Inferior parietal cortex (tissue), 1 donor: ENCODE measurements around the gene WARS2.

Experiments
- DNase-seq: peaks from one replicate; pipeline ENCODE4 v3.0.0-alpha.2; 2016; ENCODE audit errors: extremely low spot score

Gene WARS2

DNA sequence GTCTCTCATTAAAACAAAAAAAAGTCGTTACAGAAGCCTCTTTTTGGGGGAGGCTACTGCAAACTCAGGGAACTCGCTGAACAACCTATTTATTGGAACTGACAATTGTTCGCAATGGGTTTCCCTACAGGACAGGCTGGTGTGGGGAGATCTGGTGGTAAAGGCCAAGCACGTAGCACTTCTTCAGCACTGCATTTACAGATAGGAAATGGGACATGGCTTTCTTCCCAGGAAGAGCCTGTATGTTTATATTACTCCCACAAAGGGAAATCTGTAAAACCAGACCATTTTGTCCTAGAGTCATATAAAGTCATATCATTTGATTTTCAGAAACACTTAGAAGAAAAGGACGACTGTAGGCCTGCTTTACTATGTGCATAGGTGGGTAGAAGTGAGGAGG is 113.5 kb downstream of the WARS2 start:
- DNase-seq, result no peak

DNA sequence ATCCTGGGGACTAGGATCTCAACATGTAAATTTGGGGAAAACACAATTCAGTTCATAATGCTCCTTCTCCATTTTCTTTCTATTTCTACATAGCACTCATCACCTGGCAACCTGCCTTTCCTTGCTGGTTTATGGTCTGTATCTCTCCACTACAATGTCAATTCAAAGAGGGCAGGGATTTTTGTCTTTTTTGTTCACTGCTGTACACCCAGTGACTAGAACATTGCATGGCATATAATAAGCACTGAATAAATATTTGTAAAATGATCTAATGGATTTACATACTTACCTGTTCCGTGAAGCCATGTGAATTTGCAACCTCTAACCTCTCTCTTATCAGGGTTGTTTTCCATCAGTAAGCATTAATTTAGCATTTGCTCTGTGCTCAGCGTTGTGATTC is 124.9 kb downstream of the WARS2 start:
- DNase-seq, result no peak

DNA sequence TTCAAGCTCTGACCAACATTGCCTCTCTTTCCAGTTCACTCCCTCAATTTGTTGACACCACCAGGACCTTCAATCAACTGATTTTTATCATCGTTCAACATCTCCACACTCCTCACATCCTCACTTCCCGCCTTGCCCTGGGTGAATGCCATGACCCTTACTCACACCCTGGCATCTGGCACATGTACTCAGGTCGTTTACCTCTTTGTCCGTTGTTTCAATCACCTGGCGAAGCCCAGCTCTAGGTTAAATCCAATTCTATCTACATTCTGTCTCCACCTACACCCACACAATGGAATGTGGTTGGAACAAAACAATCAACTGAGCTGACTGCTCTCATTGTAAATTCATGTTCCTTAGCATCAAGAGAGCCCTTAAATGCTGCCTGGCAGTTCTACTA is 128.1 kb downstream of the WARS2 start:
- DNase-seq, result no peak

DNA sequence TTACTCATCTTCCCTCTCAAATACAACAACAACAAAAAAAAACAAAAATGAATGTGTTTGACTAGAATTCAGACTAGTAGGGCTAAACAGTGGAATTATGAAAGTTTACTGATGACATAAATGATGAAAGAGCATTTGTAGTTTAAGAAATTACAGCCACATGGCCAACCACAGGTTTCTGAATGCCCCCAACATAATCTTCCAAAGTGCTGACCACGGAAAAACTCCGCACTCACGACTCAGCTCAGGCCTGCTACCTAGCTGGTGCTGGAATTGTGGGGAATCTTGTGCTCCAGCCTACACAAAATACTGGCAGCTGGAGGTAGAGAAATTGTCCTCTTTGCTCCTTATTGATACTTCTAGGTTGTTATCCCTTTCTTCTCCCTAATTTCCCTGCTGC is 128.7 kb downstream of the WARS2 start:
- DNase-seq, result no peak

DNA sequence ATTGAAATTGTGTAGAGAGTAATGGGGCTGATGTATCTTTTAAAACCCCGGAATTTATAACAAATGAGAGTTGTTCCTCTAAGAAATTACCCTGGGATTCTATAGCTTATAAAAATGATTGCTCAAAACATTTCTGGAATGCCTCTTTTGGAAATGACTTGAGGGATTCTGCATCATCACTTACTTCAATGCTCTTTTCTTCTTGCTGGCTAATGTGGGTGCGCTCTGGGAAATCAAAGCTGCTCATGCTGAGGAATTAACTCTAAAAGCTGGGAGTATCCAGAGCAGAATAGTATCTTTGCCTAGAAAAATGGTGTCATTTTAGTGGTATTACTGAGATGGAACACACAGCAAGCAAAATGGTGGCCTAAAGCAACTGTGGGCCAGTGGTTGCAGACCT is 129.3 kb downstream of the WARS2 start:
- DNase-seq, result no peak

DNA sequence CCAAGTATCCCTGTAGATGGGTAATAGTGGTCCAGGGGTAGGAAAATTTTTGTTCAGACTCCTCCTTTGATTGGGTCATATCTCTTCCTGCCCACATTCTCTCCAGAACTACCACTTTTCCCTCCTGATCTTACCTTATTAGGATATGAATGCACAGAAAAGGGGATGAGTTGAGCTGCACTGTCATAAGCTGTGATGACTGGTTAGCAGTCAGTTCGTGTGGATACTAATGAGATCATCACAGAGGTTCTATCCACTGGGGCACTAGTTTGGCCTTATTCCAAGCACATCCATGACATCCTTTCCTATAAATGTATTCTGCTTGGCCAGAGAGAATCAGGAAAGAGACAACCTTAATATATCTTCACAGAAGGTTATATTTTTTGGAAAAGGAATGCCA is 130.3 kb downstream of the WARS2 start:
- no peak for DNase-seq

DNA sequence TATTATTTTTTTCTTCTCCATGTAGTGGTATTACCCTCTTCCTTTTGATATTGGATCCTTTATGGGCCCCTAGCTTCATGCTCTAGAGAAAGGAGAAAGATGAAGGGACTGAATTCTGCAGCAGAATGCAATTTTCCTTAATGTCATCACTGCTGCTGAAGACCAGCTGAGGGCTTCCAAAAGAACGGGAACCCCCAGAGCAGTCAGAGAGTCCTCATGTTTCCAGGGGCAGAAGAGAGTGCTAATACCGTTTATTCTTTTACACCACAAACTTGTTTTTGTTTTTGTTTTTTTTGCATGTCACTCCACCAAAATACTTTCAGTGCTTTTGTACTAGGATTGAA is 131.2 kb downstream of the WARS2 start:
- no peak for DNase-seq

DNA sequence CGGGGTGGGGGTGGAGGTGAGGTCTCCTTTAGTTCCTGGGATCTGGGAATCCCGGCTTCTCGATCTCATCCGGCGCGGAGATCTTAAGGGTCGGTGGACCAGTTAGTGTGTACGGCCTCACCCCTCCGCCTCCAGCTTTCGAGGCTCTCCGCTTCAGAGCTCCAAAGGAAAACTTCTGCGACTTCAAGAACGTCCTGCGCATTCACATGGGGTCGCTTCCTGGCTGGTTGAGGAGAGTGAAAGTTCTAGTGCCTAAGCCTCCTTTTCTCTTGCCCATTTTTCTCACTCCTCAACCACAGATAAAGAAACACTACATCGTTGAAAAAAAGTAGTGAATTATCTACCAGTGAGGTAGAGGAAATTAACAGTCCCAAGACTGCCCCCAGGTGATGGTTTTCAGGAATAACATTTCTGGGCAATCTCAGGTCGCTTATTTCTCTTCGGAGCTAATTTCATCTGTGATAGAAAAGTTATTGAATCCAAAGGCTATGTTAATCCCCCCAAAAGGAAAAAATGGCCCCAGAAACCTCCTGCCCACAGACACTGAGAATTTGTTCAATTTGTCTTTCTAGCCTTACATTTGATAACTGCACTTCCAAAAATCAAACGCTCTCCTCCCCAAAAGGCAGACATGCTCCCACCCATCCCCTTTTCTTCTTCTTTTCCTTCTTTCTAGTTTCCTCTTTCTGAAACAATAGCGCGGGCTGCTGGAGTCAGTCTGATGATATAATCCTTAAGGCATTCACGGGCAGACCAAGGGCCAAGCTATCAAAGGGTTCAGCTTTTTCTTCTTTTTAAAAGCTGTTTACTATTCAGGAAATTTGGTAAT is 131.8 kb downstream of the WARS2 start:
- peak; percentile 47 for DNase-seq

DNA sequence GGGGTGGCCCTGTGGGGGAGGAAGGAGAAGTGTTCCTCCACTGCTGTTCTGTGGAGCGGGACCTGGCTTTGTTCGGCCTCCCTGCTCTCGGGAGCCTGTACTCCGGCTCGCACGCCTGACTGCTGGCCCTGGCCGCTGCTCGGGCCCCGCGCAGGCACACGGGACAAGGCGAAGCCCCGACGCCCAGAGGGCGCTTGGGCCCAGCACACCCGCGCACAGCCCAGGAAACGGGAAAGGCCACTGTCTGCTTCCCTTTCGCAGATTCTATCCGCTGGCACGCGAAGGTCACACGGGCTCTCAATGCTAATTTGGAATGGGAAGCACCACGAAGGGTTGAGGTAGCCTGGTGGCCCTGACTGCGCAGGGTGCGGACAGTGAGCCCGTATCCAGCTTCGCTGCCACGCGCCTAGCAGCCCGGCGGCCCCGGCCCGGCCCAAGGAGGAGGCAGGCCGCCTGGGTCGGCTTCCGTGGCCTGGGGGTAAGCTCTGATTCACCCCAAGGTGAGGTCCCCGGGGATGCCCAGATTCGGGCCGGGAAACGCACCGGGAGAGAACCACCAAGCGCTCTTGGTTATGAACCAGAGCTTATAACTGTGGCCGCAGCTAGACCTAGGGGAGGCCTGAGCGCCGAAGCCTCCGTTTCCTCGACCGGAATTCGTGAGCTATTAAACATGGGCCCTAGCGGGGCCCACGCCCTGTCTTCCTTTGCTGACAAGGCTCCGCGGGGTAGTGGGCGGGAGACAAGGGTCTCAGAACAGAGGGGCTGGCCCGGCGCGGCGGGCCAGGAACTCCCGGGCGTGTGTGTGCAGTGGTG is 132.6 kb downstream of the WARS2 start:
- DNase-seq, result no peak

DNA sequence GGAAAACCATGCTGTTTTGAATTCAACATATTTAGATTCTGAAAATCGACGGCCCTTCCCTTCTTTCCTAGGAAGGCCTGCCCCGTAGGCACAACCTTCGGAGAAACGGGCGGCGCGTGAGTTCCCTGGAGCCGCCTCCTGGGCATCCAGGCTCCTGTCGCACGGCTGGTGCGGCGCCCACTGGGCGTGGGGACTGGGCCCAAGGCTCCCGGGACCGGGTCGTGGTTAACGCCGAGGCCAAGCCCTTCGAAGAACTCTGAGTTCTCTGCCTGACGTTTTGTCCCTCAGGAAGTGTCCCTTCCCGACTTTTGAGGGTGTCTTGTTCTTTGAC is 133.1 kb downstream of the WARS2 start:
- DNase-seq, result no peak

DNA sequence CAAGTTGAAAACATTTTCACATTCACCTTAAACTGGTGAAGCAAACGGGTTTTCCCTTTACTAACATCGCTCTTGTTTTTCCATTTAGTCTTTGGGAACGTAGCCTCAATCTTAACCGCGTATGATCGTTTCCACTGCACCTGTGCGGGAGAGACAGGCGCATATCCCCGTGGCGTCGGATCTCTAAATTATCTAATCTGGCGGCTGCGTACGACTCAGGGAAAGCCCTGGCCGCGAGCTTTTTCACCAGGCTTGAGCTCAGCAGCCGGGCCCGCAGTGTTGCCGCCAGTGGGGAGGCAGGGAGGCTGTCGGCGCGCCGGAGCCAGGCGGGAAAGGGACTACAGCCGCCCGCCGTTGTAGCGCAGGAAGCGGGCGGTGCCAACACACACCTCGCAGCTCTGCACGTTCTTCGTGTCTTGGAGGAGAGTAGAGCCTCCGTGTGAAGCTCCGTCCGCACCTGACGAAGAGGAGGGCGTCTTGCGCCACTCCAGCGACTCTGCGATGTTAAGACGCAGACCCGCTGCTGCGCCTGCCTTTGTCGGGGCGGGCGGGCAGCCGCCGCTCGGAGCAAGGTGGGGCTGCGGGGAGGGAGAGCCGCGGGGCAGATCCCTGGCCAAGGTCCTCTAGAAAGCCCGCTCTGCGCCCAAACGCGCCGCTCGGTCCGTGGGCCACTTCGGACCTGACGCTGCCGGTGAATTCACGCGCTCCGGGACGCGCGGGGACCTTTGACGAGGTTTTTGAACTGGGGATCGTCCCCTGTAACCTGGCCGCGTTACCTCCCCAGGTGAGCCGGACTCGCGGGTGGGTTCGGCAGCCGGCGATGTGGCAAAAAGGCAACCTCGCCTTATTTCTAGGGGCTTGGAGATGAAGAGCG is 133.8 kb downstream of the WARS2 start:
- no peak for DNase-seq

DNA sequence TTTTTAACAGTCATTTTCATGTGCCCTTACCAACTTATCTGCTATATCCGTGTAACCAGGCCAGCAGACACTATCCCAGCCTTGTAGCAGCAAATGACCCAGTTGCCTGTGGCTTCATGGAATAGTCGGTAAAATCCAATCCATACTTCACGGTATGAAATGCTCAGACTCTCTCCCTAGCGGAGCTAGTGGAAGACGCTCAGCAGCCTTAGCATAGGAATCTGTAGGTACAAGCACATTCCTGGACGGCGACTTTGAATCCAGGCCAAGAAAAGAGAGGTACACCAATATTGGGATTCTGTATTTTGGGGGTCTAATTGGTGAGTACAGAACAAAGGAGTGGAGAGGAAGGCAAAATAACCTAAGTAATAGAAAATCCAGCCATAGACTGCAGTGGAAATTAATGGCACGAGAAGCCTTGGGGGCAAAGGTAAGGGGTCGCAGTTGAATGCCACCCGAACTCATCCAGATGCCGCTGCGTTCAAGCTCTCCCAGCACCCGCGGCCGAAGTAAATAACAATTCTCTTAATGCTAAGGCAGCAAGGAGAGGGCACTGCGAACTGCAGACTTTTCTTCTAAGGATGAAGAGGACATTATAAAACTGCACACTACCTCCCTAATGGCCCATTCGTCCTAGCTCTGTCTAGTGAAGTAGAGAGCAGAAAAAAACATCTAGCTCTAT is 134.6 kb downstream of the WARS2 start:
- DNase-seq, result no peak

DNA sequence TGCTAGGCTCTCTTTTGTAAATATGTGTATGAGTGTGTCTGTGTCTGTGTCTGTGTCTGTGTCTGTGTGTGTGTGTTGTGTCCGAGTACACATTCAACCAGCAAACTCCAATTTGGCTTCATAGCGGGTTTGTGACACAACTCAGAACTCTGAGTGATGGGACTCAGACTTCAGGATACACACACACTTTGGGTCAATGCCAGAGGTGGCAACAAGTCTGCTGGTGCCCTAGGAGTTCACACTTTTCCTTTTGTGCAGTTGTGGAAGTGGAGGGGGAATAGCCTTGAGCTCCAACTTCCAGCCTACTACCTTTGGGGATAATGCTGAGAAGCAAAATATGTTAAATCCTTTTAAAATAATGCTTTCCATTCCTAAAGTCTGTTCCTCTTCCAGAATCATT is 135.7 kb downstream of the WARS2 start:
- DNase-seq, result no peak

DNA sequence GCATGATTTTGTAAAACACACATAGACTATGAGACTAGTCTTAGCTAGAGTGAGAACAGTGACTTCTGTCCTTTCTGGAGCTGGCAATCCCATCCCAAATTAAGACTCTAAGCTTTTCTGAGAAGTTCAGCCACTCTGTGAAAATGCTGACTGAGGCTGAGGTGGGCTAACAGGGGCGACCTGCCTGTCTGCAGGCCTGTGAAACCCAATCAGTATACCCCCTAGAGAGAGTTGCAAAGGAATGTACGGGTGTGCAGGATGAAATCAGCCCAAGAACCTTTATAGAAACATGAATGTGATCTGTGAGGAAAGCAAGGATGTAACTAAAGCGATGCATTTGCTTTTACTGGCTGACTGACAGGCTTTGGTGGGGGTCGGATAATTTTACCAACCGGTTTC is 136.3 kb downstream of the WARS2 start:
- no peak for DNase-seq

DNA sequence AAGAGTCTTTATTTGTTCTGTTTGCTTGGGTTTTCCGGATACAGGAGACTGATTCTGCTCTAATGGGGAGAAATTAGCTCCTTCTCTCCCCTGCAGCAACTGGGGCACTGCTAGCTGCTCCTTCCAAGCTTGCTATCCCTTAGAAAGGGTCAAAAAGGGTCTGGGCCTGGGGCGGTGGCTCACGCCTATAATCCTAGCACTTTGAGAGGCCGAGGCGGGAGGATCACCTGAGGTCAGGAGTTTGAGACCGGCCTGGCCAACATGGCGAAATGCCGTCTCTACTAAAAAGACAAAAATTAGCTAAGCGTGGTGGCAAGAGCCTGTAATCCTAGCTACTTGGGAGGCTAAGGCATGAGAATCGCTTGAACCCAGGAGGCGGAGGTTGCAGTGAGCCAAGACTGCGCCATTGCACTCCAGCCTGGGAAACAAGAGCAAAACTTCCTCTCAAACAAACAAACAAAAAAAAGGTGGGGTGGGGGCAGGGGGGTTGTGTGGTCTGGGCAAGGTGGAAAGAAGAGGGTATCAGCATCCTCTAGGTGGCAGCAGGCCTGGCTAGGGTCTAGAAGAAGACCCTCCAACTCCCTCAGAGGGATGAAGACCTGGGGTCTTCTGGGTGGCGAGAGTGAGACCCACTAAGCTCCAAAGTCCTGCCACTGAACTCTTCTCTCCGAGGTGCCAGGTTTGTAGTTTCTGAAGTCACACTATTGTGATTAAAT is 136.9 kb downstream of the WARS2 start:
- DNase-seq, result no peak

DNA sequence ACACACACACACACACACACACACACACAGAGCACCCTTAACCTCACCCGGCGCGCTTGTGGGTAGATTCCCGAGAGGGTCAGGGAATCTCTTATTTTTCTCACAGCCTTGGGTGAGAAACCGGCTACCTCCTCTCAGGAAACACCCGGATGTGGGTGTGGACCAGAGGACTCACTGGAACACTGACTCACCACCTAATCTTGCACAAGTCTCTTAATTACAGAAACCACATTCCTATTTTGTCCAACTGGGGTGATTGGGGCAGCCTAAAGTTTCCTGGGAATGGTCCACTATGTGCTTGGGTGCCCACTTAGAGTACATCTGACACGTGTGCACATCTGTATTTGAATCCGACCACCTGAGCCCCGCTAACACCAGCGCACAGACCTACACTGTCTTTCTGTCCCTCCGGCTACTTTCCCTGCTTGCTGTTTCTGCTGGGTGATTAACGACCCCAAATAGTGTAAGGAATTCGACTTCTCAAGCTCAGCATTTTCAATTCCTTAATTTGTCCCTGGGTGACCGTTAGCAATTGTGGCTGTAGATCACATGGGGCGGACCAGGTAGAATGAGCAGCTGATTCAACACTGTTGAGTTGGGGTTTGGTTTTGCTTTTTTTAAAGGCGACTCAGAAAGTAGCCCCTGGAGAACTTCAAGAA is 138.3 kb downstream of the WARS2 start:
- no peak for DNase-seq

DNA sequence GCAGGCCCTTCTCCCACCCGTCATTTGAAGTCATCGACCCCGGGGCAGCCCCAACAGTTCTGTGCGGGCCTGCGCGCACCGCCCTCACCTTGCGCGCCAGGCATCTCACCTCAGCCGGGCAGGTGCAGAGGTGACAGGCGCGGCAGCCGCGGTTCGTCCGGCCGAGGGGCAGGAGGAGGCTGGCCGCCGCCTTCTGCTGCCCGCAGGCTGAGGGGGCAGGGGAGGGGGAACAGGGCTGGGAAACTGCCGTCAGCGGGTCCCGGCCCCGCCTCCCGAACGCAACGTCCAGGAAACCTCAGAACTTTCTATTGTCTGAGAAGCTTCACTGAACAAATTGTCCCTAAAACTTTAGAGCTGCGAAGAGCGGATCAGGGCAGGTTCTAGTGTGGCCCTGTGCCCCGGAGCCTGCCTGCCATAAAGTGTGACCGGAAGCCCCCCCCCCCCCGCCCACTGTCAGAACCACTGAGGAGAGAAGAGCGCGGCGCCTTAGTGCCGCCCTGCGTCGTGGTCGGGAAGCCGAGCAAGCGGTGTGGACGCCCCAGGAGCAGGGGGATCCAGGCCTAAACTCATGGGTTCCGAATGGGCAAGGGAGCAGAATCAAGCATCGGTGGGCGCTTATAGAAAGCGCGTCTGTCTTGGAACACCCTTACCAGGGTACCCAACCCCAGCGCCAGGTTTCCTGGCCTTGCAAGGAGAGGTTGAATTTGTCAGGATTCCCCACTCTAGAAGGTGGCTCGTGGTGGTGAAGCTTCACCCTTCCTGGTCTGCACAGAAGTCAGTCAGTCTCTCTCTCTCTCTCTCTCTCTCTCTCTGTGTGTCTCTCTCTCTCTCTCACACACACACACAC is 139.0 kb downstream of the WARS2 start:
- DNase-seq, result no peak

DNA sequence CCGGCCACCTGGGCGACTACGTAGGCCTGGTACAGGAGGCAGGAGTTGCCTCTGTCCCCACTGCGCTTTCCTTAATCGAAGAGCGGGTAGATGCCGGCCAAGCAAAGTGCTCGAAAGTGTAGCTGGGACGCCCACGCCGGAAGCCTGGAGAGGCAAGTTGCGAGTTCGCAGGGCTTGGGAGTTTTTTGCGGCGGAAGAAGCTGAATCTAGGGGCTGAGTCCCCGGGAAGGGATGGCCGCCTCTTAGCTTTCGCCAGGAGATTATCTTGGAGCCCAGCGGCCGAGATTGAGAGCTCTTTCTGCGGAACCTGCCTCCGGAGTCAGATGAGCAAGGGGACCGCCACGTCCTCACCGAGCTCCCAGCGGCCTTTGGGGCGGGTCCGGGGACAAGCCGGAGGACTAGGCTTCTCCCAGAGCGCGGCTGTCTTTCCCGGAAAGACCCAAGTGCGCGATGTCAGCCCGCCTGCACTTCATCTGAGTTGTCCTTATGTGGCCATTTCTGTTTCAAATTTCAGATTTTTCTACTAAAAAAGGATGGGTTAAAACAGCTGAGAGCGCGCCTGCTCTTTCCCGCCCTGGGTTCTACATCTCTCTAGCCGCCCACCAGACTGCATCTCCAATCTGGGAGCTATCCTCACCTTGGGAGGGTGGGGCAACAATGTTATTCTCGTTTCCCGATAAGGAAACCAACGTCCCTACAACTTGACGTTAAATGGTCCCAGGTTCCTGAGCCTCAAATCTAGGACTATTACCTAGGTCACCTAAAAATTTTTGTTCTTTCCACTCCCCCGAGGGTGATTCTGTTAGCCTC is 139.9 kb downstream of the WARS2 start:
- DNase-seq, result no peak
